GM12874 (cell line): ENCODE data around the gene GRK6.
A peak's percentile ranks its signal among the peaks of the same experiment; 100 is the strongest.

ENCODE experiments used
- CTCF ChIP-seq: IDR thresholded peaks from 2 replicates; pipeline ENCODE4 v1.5.1; 2011; ENCODE audit warnings: low read depth, mild to moderate bottlenecking, control low read depth, low read length, moderate library complexity; ENCODE audit not compliant: insufficient read depth

GRK6 gene

GRCh38 chr5:177491429-177491945, 65.0 kb downstream of the GRK6 start:
- peak; percentile 54 for TF ChIP-seq CTCF

DNA sequence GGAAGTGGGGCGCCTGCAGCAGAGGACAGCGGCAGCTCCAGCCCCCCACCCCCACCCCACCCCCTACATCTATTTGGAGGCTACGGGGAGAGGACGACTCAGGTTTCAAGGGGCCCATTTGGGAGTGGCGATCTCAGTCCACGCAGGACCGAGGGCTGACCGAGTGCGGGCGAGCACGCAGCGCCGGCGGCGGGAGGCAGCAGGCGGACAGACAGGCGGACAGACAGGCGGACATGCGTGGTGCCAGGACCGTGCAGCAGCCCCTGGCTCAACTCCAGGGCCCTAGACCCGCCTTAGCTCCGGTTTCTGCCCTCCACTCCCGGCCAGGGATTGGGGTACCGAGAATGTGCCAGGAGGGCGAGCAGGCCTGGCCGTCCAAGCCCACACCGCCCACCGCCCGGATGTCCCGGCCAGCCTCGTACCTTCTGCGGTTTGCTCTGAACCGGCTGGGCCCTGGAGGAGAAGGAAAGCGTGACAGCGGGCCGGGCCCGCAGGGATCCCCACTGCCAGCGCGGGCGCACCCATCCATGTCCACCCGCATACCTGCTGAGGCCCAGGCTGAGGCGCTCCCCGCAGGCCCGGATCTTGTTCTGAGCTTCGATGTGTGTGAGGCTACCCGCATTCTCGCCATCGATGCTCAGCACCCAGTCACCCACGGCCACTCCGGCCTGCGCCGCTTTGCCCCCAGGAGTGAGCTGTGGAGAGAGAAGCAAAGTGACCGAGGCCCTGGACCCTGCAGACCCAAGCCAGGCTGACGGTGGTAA, 65.7 kb downstream of the GRK6 start:
- no peak for TF ChIP-seq CTCF
